ENCODE measurements around the gene BMP4.

Gene BMP4

GRCh38 chr14:53962953-53963319 is 6.3 kb upstream of the BMP4 start:
- DNase-seq (ENCODE audit: insufficient read length) (no peak), FAIRE-seq (no peak)
- no peak for TF ChIP-seq POLR2AphosphoS5 (IDR thresholded peaks at IDR 0.05; ENCODE audit: low read depth, low read length)
- TF ChIP-seq POLR2A (IDR thresholded peaks at IDR 0.05; ENCODE audit: low read depth, low read length) = no peak
- no peak for TF ChIP-seq TAF1 (IDR thresholded peaks at IDR 0.05; ENCODE audit: borderline replicate concordance, low read depth, low read length)

- TF ChIP-seq POLR2A (IDR thresholded peaks at IDR 0.05; ENCODE audit: low read depth, low read length) (no peak), POLR2AphosphoS5 (IDR thresholded peaks at IDR 0.05; ENCODE audit: low read depth, low read length) (no peak), TAF1 (IDR thresholded peaks at IDR 0.05; ENCODE audit: borderline replicate concordance, low read depth, low read length) (no peak)
- DNase-seq (ENCODE audit: insufficient read length) = no peak
- FAIRE-seq = no peak
Observed at GRCh38 chr14:53958628-53959027, 2.0 kb upstream of the BMP4 start.

GRCh38 chr14:53957739-53958138 is 1.1 kb upstream of the BMP4 start:
- DNase-seq (ENCODE audit: insufficient read length) (no peak), FAIRE-seq (no peak)
- TF ChIP-seq POLR2A (IDR thresholded peaks at IDR 0.05; ENCODE audit: low read depth, low read length) (no peak), TAF1 (IDR thresholded peaks at IDR 0.05; ENCODE audit: borderline replicate concordance, low read depth, low read length) (no peak), POLR2AphosphoS5 (IDR thresholded peaks at IDR 0.05; ENCODE audit: low read depth, low read length) (no peak)

GRCh38 chr14:53955671-53956426 is 776 bp downstream of the BMP4 start:
- DNase-seq (ENCODE audit: insufficient read length) (no peak), FAIRE-seq (no peak)
- no peak for TF ChIP-seq TAF1 (IDR thresholded peaks at IDR 0.05; ENCODE audit: borderline replicate concordance, low read depth, low read length)
- TF ChIP-seq POLR2A (IDR thresholded peaks at IDR 0.05; ENCODE audit: low read depth, low read length) = no peak
- no peak for TF ChIP-seq POLR2AphosphoS5 (IDR thresholded peaks at IDR 0.05; ENCODE audit: low read depth, low read length)

GRCh38 chr14:53955229-53955556 is 1.4 kb downstream of the BMP4 start:
- DNase-seq (ENCODE audit: insufficient read length) = no peak
- no peak for FAIRE-seq
- TF ChIP-seq POLR2A (IDR thresholded peaks at IDR 0.05; ENCODE audit: low read depth, low read length) (no peak), POLR2AphosphoS5 (IDR thresholded peaks at IDR 0.05; ENCODE audit: low read depth, low read length) (no peak), TAF1 (IDR thresholded peaks at IDR 0.05; ENCODE audit: borderline replicate concordance, low read depth, low read length) (no peak)

- no peak for FAIRE-seq
- TF ChIP-seq POLR2A (IDR thresholded peaks at IDR 0.05; ENCODE audit: low read depth, low read length) (no peak), POLR2AphosphoS5 (IDR thresholded peaks at IDR 0.05; ENCODE audit: low read depth, low read length) (no peak), TAF1 (IDR thresholded peaks at IDR 0.05; ENCODE audit: borderline replicate concordance, low read depth, low read length) (no peak)
- DNase-seq (ENCODE audit: insufficient read length) = no peak
Observed at GRCh38 chr14:53954551-53955228, 1.9 kb downstream of the BMP4 start.

- no peak for DNase-seq (ENCODE audit: insufficient read length)
- TF ChIP-seq POLR2A (IDR thresholded peaks at IDR 0.05; ENCODE audit: low read depth, low read length) (no peak; the same call in 1 of the 2 replicates), POLR2AphosphoS5 (IDR thresholded peaks at IDR 0.05; ENCODE audit: low read depth, low read length) (no peak), TAF1 (IDR thresholded peaks at IDR 0.05; ENCODE audit: borderline replicate concordance, low read depth, low read length) (no peak)
- no peak for FAIRE-seq
Observed at GRCh38 chr14:53953828-53954550, 2.6 kb downstream of the BMP4 start.

- DNase-seq (ENCODE audit: insufficient read length) (no peak), FAIRE-seq (no peak)
- TF ChIP-seq POLR2A (IDR thresholded peaks at IDR 0.05; ENCODE audit: low read depth, low read length) (no peak; the same call in 1 of the 2 replicates), TAF1 (IDR thresholded peaks at IDR 0.05; ENCODE audit: borderline replicate concordance, low read depth, low read length) (no peak), POLR2AphosphoS5 (IDR thresholded peaks at IDR 0.05; ENCODE audit: low read depth, low read length) (no peak)
Observed at GRCh38 chr14:53953002-53953827, 3.4 kb downstream of the BMP4 start.

- FAIRE-seq = no peak
- TF ChIP-seq TAF1 (IDR thresholded peaks at IDR 0.05; ENCODE audit: borderline replicate concordance, low read depth, low read length) (no peak), POLR2AphosphoS5 (IDR thresholded peaks at IDR 0.05; ENCODE audit: low read depth, low read length) (no peak), POLR2A (IDR thresholded peaks at IDR 0.05; ENCODE audit: low read depth, low read length) (no peak)
- DNase-seq (ENCODE audit: insufficient read length) = no peak
Observed at GRCh38 chr14:53952533-53952932, 4.1 kb downstream of the BMP4 start.

- no peak for FAIRE-seq
- DNase-seq (ENCODE audit: insufficient read length) = no peak
- TF ChIP-seq POLR2A (IDR thresholded peaks at IDR 0.05; ENCODE audit: low read depth, low read length) (no peak), POLR2AphosphoS5 (IDR thresholded peaks at IDR 0.05; ENCODE audit: low read depth, low read length) (no peak), TAF1 (IDR thresholded peaks at IDR 0.05; ENCODE audit: borderline replicate concordance, low read depth, low read length) (no peak)
Observed at GRCh38 chr14:53951627-53952303, 4.9 kb downstream of the BMP4 start.

Measured in GM12892 (cell line).